Stimulated activated CD4-positive, alpha-beta T cell treated with anti-CD3 and anti-CD28 coated beads, Interleukin-4, amount 100 ng/mL, for 24 hours (primary cell): ENCODE data around the gene RPS14.

Source experiments
- DNase-seq: peaks from one replicate; pipeline ENCODE4 v3.0.0-alpha.2; 2020

RPS14 gene

GRCh38 chr5:150412319-150413175, 37.0 kb downstream of the RPS14 start, which contains the start of gene CD74:
TSS of gene CD74 (minus strand) at chr5:150412910. CDS start at chr5:150412749, 161 bp downstream.
- DNase-seq = peak; percentile 91

GRCh38 chr5:150411245-150411979, 38.1 kb downstream of the RPS14 start:
- DNase-seq = peak; percentile 68

- peak; percentile 49 for DNase-seq
These were observed 38.9 kb downstream of the RPS14 start for GRCh38 chr5:150410524-150411244.

GRCh38 chr5:150409638-150410523, 39.7 kb downstream of the RPS14 start:
- peak; percentile 58 for DNase-seq

- DNase-seq = no peak
These were observed 41.2 kb downstream of the RPS14 start for GRCh38 chr5:150408231-150408943.

- DNase-seq = no peak
These were observed 42.3 kb downstream of the RPS14 start for GRCh38 chr5:150407096-150407720.

GRCh38 chr5:150406723-150407095, 42.8 kb downstream of the RPS14 start:
- DNase-seq = no peak

- no peak for DNase-seq
These were observed 43.3 kb downstream of the RPS14 start for GRCh38 chr5:150406103-150406722.

- no peak for DNase-seq
These were observed 44.4 kb downstream of the RPS14 start for GRCh38 chr5:150404941-150405816.

GRCh38 chr5:150404535-150404934, 45.0 kb downstream of the RPS14 start:
- no peak for DNase-seq

- no peak for DNase-seq
These were observed 45.4 kb downstream of the RPS14 start for GRCh38 chr5:150404121-150404520.

GRCh38 chr5:150402901-150403342, 46.6 kb downstream of the RPS14 start:
- DNase-seq = no peak

- no peak for DNase-seq
These were observed 47.2 kb downstream of the RPS14 start for GRCh38 chr5:150402229-150402773.

- DNase-seq = no peak
These were observed 47.9 kb downstream of the RPS14 start for GRCh38 chr5:150401376-150402228.

GRCh38 chr5:150401076-150401375, 48.5 kb downstream of the RPS14 start:
- no peak for DNase-seq

- DNase-seq = no peak
These were observed 49.0 kb downstream of the RPS14 start for GRCh38 chr5:150400316-150401075.

- no peak for DNase-seq
These were observed 49.9 kb downstream of the RPS14 start for GRCh38 chr5:150399524-150400211.
